Measurements from ENCODE around the gene MTG2.
"Not testable (repeated sequence)": the region's sequence is repeated elsewhere in the genome, so short reads cannot be mapped to it uniquely, and the experiment has no call there.

The MTG2 gene

GRCh38 chr20:62146019-62146755 is 36.6 kb upstream of the MTG2 start:
- DNase-seq, result no peak

- DNase-seq, result no peak
Observed at GRCh38 chr20:62147125-62147524, 35.7 kb upstream of the MTG2 start.

- DNase-seq, result no peak
Observed at GRCh38 chr20:62147528-62147927, 35.3 kb upstream of the MTG2 start.

GRCh38 chr20:62148383-62148782 is 34.4 kb upstream of the MTG2 start:
- not testable (repeated sequence) for DNase-seq

GRCh38 chr20:62148908-62149314 is 33.9 kb upstream of the MTG2 start:
- no peak for DNase-seq

- DNase-seq, result no peak
Observed at GRCh38 chr20:62149532-62150309, 33.1 kb upstream of the MTG2 start.

GRCh38 chr20:62150310-62150575 is 32.6 kb upstream of the MTG2 start:
- no peak for DNase-seq

- no peak for DNase-seq
Observed at GRCh38 chr20:62151225-62151624, 31.6 kb upstream of the MTG2 start.

- DNase-seq, result no peak
Observed at GRCh38 chr20:62151835-62152364, 30.9 kb upstream of the MTG2 start.

- DNase-seq, result no peak
Observed at GRCh38 chr20:62155428-62156253, 27.2 kb upstream of the MTG2 start.

GRCh38 chr20:62156254-62156556 is 26.6 kb upstream of the MTG2 start:
- no peak for DNase-seq

- peak; percentile 76 for DNase-seq
Observed at GRCh38 chr20:62156592-62157386, 26.0 kb upstream of the MTG2 start.

GRCh38 chr20:62157387-62158087 is 25.3 kb upstream of the MTG2 start:
- DNase-seq, result no peak

- DNase-seq, result no peak
Observed at GRCh38 chr20:62158088-62158400, 24.8 kb upstream of the MTG2 start.

- no peak for DNase-seq
Observed at GRCh38 chr20:62158541-62158940, 24.3 kb upstream of the MTG2 start.

GRCh38 chr20:62159052-62159451 is 23.8 kb upstream of the MTG2 start:
- no peak for DNase-seq

GRCh38 chr20:62159839-62160238 is 23.0 kb upstream of the MTG2 start:
- no peak for DNase-seq

- DNase-seq, result no peak
Observed at GRCh38 chr20:62160253-62160652, 22.6 kb upstream of the MTG2 start.

- DNase-seq, result no peak
Observed at GRCh38 chr20:62160876-62161275, 22.0 kb upstream of the MTG2 start.

- DNase-seq, result no peak
Observed at GRCh38 chr20:62161347-62161746, 21.5 kb upstream of the MTG2 start.

- no peak for DNase-seq
Observed at GRCh38 chr20:62162765-62163484, 19.9 kb upstream of the MTG2 start.

- no peak for DNase-seq
Observed at GRCh38 chr20:62163485-62163865, 19.4 kb upstream of the MTG2 start.
